Liver (tissue), 3 donors: Measurements from ENCODE around the gene POLR3C.

Experiments
- FOXA1 ChIP-seq: IDR thresholded peaks from 2 replicates; pipeline ENCODE4 v1.6.1; 2016; ENCODE audit warnings: antibody characterized with exemption
- HNF4A ChIP-seq, 2 donors: conservative IDR thresholded peaks; 2 replicates each; pipeline ENCODE4 v1.6.1; 2016; ENCODE audit warnings: antibody characterized with exemption in 2 of 2, mild to moderate bottlenecking in 2 of 2
- RAD21 ChIP-seq, 2 donors: IDR thresholded peaks; 2 replicates each; pipeline ENCODE4 v1.6.1; 2016; ENCODE audit warnings: antibody characterized with exemption in 2 of 2, mild to moderate bottlenecking in 2 of 2
- RXRA ChIP-seq, 2 donors: IDR thresholded peaks; 2 replicates each; pipeline ENCODE4 v1.6.1; 2017 to 2018; ENCODE audit warnings: antibody characterized with exemption in 2 of 2, mild to moderate bottlenecking in 1 of 2
- TAF1 ChIP-seq: conservative IDR thresholded peaks from 2 replicates; pipeline ENCODE4 v1.6.1; 2016; ENCODE audit warnings: antibody characterized with exemption, mild to moderate bottlenecking
- YY1 ChIP-seq: IDR thresholded peaks from 2 replicates; pipeline ENCODE4 v1.6.1; 2016; ENCODE audit warnings: antibody characterized with exemption, mild to moderate bottlenecking
- TF ChIP-seq, protein P1 (sequence below): fragments of 150-350 bp; IDR thresholded peaks from 2 replicates; pipeline ENCODE4 v1.5.1; 2017; ENCODE audit warnings: improper control_type of control experiment, low read depth, low read length; ENCODE audit not compliant: missing input control
- TF ChIP-seq, protein P2 (sequence below): IDR thresholded peaks from 2 replicates; pipeline ENCODE4 v1.6.1; 2016; ENCODE audit warnings: antibody characterized with exemption
- TF ChIP-seq, protein P3 (sequence below): IDR thresholded peaks from 2 replicates; pipeline ENCODE4 v1.6.1; 2016; ENCODE audit warnings: antibody characterized with exemption
- TF ChIP-seq, protein P4 (sequence below): IDR thresholded peaks from 2 replicates; pipeline ENCODE4 v1.6.1; 2016; ENCODE audit warnings: antibody characterized with exemption, mild to moderate bottlenecking
- donor health status: healthy.
- donor health status: healthy.

DNA sequence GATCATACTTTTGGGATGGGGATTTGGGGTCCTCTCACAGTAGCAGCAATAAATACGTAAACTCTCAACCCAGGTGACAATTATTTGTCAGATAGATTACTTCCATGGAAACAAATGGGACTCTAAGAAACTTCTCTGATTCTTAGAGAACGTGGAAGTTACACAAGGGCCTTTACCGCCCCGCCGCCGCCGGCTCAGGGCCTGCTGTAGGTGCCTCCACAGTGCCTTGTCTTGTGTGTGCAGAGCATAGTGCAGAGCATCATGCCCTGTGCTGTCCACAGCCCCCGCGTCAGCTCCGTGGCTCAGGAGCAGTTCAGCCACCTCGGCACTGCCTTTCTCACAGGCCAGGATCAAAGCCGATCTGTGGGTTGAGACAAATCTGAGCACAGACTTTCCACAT is 50.6 kb downstream of the POLR3C start:
- TF ChIP-seq RXRA (IDR thresholded peaks at IDR 0.05) (no peak), TAF1 (no peak), HNF4A (conservative IDR thresholded peaks at IDR 0.05) (no peak), RAD21 (IDR thresholded peaks at IDR 0.05) (no peak), FOXA1 (no peak), YY1 (no peak)
- TF ChIP-seq, protein P1, sequence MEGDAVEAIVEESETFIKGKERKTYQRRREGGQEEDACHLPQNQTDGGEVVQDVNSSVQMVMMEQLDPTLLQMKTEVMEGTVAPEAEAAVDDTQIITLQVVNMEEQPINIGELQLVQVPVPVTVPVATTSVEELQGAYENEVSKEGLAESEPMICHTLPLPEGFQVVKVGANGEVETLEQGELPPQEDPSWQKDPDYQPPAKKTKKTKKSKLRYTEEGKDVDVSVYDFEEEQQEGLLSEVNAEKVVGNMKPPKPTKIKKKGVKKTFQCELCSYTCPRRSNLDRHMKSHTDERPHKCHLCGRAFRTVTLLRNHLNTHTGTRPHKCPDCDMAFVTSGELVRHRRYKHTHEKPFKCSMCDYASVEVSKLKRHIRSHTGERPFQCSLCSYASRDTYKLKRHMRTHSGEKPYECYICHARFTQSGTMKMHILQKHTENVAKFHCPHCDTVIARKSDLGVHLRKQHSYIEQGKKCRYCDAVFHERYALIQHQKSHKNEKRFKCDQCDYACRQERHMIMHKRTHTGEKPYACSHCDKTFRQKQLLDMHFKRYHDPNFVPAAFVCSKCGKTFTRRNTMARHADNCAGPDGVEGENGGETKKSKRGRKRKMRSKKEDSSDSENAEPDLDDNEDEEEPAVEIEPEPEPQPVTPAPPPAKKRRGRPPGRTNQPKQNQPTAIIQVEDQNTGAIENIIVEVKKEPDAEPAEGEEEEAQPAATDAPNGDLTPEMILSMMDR: no peak
- TF ChIP-seq, protein P2, sequence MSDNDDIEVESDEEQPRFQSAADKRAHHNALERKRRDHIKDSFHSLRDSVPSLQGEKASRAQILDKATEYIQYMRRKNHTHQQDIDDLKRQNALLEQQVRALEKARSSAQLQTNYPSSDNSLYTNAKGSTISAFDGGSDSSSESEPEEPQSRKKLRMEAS: no peak
- TF ChIP-seq, protein P3, sequence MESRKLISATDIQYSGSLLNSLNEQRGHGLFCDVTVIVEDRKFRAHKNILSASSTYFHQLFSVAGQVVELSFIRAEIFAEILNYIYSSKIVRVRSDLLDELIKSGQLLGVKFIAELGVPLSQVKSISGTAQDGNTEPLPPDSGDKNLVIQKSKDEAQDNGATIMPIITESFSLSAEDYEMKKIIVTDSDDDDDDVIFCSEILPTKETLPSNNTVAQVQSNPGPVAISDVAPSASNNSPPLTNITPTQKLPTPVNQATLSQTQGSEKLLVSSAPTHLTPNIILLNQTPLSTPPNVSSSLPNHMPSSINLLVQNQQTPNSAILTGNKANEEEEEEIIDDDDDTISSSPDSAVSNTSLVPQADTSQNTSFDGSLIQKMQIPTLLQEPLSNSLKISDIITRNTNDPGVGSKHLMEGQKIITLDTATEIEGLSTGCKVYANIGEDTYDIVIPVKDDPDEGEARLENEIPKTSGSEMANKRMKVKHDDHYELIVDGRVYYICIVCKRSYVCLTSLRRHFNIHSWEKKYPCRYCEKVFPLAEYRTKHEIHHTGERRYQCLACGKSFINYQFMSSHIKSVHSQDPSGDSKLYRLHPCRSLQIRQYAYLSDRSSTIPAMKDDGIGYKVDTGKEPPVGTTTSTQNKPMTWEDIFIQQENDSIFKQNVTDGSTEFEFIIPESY: no peak
- TF ChIP-seq, protein P4, sequence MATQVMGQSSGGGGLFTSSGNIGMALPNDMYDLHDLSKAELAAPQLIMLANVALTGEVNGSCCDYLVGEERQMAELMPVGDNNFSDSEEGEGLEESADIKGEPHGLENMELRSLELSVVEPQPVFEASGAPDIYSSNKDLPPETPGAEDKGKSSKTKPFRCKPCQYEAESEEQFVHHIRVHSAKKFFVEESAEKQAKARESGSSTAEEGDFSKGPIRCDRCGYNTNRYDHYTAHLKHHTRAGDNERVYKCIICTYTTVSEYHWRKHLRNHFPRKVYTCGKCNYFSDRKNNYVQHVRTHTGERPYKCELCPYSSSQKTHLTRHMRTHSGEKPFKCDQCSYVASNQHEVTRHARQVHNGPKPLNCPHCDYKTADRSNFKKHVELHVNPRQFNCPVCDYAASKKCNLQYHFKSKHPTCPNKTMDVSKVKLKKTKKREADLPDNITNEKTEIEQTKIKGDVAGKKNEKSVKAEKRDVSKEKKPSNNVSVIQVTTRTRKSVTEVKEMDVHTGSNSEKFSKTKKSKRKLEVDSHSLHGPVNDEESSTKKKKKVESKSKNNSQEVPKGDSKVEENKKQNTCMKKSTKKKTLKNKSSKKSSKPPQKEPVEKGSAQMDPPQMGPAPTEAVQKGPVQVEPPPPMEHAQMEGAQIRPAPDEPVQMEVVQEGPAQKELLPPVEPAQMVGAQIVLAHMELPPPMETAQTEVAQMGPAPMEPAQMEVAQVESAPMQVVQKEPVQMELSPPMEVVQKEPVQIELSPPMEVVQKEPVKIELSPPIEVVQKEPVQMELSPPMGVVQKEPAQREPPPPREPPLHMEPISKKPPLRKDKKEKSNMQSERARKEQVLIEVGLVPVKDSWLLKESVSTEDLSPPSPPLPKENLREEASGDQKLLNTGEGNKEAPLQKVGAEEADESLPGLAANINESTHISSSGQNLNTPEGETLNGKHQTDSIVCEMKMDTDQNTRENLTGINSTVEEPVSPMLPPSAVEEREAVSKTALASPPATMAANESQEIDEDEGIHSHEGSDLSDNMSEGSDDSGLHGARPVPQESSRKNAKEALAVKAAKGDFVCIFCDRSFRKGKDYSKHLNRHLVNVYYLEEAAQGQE: no peak
